DMS 273 (cell line): ENCODE data around the gene PYY.

Experiments used
- DNase-seq: peaks from one replicate; lab custom pipeline; 2025; ENCODE audit not compliant: unreplicated experiment; lab: John Stamatoyannopoulos, UW

The PYY gene

DNA sequence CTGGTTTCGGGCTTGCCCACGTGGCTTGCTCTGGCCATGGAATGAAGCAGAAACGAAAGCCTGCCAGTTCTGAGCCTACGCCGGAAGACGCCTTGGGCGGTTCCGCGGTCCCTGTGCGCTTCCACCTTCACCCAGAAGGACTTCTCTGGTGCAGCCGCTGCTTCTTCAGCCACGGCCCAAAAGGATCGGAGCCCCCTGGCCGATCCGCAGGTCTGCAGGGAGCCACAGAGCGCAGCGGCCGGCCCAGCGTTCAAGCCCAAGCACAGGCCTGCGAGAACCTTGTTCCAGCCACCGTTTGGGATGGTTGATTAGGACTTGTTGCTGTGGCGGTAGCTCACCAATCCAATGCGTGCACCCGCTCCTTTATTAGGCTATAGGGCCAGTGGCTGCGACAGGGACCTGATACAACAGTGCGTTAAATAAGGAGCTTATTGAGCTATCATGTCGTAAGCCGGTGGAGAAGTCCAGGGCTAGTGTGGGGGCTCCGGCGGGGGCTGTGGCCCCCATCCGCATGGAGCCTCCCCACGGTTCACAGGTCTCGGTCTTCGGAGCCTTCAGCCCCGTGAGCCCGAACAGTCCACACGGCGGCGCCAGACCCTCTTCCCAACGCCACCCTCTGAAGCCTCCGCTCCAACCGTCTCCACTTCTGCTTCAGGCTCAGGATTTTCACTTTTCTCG, 36.3 kb downstream of the PYY start:
- DNase-seq, result no peak

- DNase-seq, result no peak
Measured at GRCh38 chr17:43917016-43917347, 36.8 kb downstream of the PYY start.

- no peak for DNase-seq
Measured at GRCh38 chr17:43916385-43916784, 37.4 kb downstream of the PYY start.

GRCh38 chr17:43915559-43915958, 38.2 kb downstream of the PYY start:
- DNase-seq, result no peak

DNA sequence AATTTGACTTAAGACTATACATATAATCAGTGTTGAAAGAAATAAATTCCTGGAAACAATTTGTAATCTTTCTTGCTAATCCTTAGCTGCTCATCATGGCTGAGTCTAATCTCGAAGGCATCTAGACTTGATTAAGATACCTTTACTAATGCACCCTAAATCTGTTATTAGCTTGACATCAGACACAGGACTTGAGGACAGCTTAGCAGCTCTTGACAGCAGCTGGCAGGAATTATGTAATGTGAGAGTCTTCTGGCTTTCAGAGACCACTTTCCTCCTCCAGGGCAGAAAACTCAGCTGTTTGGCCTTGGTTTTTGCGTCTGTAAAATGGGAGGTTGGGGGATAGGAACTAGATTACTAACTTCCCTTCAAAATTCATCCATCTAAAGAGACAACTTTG, 39.3 kb downstream of the PYY start:
- peak; percentile 42 for DNase-seq

DNA sequence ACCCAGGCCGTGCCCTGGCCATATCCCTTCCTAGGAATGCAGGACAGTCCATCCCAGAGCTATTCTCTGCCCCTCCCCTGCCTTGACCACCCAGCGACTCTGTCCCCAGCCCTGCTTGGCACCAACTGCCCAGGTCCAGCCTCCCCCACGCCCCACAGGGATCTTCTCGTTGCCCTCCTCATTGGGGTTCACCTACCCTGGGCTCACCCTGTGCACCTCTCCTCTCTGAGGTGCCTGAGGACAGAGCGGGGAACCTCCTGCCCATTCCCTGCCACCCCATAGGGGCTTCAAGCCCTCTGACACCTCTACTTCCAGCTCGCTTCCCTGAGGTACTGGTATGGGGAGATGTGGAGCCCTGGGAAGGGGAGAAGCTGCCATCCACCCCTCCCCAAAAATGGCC, 40.2 kb downstream of the PYY start:
- no peak for DNase-seq

GRCh38 chr17:43912635-43913304, 41.0 kb downstream of the PYY start:
- DNase-seq, result peak; percentile 28

DNA sequence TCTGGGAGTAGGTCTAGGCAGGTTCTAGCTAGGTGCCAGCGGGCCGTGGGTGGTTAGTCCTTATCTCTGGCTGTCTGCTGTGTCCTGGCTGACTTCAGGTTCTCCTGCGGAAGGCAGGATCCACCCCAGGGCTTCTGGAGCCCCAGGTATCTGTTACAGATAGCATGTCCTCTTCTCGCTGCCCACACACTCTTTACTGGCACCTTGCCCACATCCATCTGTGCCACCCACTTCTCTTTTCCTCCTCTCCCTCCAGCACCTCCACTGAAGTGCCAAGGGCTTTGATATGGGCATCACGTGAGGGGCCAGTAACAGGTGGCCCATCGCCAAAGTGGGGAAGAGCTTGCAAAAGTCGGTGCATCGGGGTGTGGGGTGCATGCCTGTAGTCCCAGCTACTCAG, 41.8 kb downstream of the PYY start:
- DNase-seq, result peak; percentile 81

- no peak for DNase-seq
Measured at GRCh38 chr17:43909537-43910231, 44.1 kb downstream of the PYY start.

DNA sequence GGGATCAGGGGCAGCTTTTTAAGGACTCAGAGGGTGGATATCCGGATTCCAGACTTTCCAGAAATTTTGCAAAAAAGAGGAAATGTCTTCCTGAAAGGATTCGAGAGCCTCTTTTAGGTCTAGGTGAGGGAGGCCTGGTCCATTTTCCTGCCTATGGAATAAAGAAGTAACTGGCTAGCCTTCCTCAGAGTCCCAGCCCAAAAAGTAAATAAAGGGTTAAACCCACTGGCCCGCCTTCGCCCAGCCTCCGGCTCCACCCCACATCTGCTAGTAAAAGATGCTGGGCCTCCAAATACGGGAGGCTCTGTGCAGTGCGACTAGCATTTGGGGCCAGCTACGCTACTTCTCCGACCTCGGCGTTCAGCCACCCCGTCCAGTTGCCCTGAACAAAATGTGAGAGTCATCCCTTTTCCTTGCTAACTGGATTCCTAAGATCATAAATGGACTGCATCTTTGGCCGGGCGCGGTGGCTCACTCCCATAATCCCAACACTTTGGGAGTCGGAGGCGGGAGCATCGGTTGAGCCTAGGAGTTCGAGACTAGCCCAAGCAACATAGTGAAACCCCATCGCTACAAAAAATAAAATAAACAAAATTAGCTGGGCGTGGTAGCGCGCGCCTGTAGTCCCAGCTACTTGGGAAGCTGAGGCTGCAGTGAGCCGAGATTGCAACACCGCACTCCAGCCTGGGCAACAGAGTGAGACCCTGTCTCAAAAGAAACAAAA, 45.6 kb downstream of the PYY start:
- DNase-seq, result peak; percentile 92

GRCh38 chr17:43907425-43907981, 46.2 kb downstream of the PYY start, which contains the start of gene MPP2:
Gene MPP2, minus strand, starts transcription at chr17:43907536. Its CDS starts 3,076 bp downstream, at chr17:43904460.
- DNase-seq, result peak; percentile 95

DNA sequence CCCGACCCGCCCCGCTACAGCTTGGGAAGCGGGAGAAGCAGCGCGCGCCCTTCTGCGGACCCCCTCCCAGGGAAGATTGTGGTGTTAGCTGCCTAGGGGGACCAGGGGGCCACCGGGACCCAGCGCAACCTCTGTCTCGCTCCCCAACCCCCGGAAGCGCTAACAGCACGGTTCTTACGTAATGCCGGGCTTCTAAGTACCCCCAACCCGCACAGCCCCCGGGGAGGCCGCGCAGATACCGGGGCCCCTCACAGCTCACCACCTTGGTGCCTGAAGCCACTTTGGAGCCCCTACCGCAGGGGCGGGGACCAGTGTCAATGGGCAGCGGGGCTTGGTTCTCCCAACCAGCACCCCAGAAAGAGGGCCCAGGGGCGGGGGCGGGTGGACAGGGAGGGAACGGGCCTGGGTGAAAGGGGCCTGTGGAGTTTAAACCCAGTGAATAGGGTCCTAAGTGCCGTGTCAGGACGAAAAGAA, 46.8 kb downstream of the PYY start:
- DNase-seq, result peak; percentile 64

DNA sequence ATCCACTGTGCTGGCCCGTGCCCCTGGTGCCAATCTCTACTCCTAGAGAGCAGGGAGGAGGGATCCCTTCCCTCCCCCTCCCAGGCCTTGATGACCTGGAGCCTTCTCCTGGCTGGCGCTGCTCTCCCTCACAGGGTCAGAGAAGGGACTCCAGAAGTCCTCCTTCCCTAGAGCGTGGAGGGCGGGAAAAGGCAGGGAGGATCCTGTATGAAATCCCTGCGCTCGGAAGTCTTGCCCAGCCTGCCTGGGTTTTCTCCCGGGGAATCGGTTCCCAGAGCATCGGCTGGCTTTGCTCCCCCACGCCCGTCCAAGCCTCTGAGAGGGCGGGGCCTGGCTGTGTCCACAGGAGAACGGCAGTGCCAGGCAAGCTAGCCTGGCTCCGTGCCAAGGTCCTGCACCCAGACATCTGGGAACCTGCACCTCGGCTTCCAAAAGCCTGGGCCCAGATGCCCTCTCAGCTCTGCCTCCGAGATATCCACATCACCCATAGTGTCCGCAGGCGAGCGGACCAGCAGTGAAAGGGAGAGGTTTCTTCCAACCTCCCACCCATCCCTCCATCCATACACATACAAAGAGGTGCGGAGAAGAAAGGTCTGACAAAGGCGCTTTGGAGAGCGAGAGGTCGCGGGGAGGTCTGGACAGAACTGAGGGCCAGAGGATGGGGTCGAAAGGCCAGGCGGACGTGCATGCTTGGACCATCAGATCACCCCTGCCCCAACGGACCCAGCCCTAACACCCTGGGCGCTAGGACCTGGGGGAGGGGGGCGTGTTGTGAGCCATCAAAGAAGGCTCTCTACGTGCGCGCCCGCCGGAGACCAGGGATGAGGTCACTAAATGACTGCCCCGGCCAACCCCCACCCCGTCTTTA, 47.5 kb downstream of the PYY start:
- DNase-seq, result peak; percentile 87

GRCh38 chr17:43905400-43905984, 48.2 kb downstream of the PYY start:
- peak; percentile 83 for DNase-seq
